Activated CD8-positive, alpha-beta memory T cell treated with anti-CD3 and anti-CD28 coated beads, Interleukin-2, amount 50 U/mL, for 24 hours (primary cell): ENCODE results near the gene DACH1.

ENCODE experiments used
- DNase-seq: peaks from one replicate; pipeline ENCODE4 v3.0.0-alpha.2; 2020; ENCODE audit errors: extremely low read depth

DACH1 gene

GRCh38 chr13:71491010-71491409, 376.0 kb downstream of the DACH1 start:
- no peak for DNase-seq

GRCh38 chr13:71489041-71489440, 378.0 kb downstream of the DACH1 start:
- no peak for DNase-seq

- DNase-seq: no peak
Measured at GRCh38 chr13:71488201-71488600, 378.8 kb downstream of the DACH1 start.

- no peak for DNase-seq
Measured at GRCh38 chr13:71485913-71486312, 381.1 kb downstream of the DACH1 start.

GRCh38 chr13:71483733-71484132, 383.3 kb downstream of the DACH1 start:
- no peak for DNase-seq

GRCh38 chr13:71481501-71481900, 385.5 kb downstream of the DACH1 start:
- DNase-seq: no peak

GRCh38 chr13:71481046-71481445, 386.0 kb downstream of the DACH1 start:
- no peak for DNase-seq

- no peak for DNase-seq
Measured at GRCh38 chr13:71477735-71478134, 389.3 kb downstream of the DACH1 start.

- DNase-seq: no peak
Measured at GRCh38 chr13:71474936-71475335, 392.1 kb downstream of the DACH1 start.

GRCh38 chr13:71469626-71470025, 397.4 kb downstream of the DACH1 start:
- no peak for DNase-seq

GRCh38 chr13:71464686-71465085, 402.3 kb downstream of the DACH1 start:
- DNase-seq: no peak

- DNase-seq: no peak
Measured at GRCh38 chr13:71461892-71462291, 405.1 kb downstream of the DACH1 start.

- DNase-seq: no peak
Measured at GRCh38 chr13:71460211-71460610, 406.8 kb downstream of the DACH1 start.

- no peak for DNase-seq
Measured at GRCh38 chr13:71459708-71460107, 407.3 kb downstream of the DACH1 start.

GRCh38 chr13:71457645-71458044, 409.4 kb downstream of the DACH1 start:
- DNase-seq: no peak

GRCh38 chr13:71456136-71456535, 410.9 kb downstream of the DACH1 start:
- DNase-seq: no peak

GRCh38 chr13:71454509-71454908, 412.5 kb downstream of the DACH1 start:
- DNase-seq: no peak

- DNase-seq: no peak
Measured at GRCh38 chr13:71448080-71448630, 418.8 kb downstream of the DACH1 start.

- no peak for DNase-seq
Measured at GRCh38 chr13:71437704-71438103, 429.3 kb downstream of the DACH1 start.

- DNase-seq: no peak
Measured at GRCh38 chr13:71430681-71431080, 436.3 kb downstream of the DACH1 start.

GRCh38 chr13:71417205-71417604, 449.8 kb downstream of the DACH1 start:
- no peak for DNase-seq

GRCh38 chr13:71412231-71412630, 454.8 kb downstream of the DACH1 start:
- no peak for DNase-seq

GRCh38 chr13:71408416-71408815, 458.6 kb downstream of the DACH1 start:
- DNase-seq: no peak

GRCh38 chr13:71399631-71400215, 467.3 kb downstream of the DACH1 start:
- DNase-seq: no peak
